Diencephalon (tissue), 1 donor: ENCODE data around the gene FAM174B. TPM values are rescaled to one million over a fixed set of nuclear protein-coding genes. Genes with fewer than 3 reads are reported as not detected.

ENCODE experiments used
- total RNA-seq: library from RNA; depleted of rRNA; stranded (reverse); fragments of >200 nt; gene quantifications from one replicate; pipeline ENCODE4 v1.2.3, GENCODE V29; 2014

Gene FAM174B
- 21.0 TPM for total RNA-seq

GRCh38 chr15:92655178-92655995 lies at the start of gene FAM174B:
FAM174B (minus strand) TSS chr15:92655775.

Other genes with a start within 250 kb of the FAM174B start
- gene CHD2, start 244.5 kb upstream of the FAM174B start, total RNA-seq: 136 TPM